NCI-H1048 (cell line): ENCODE data around the gene LILRA6.
"Not testable (repeated sequence)": the region's sequence is repeated elsewhere in the genome, so short reads cannot be mapped to it uniquely, and the experiment has no call there.

Source experiments
- DNase-seq: peaks from one replicate; lab custom pipeline; 2025; lab: John Stamatoyannopoulos, UW

The LILRA6 gene

GRCh38 chr19:54231077-54231931 is 11.3 kb downstream of the LILRA6 start:
- DNase-seq = no peak

- no peak for DNase-seq
Observed at GRCh38 chr19:54230031-54230430, 12.6 kb downstream of the LILRA6 start.

GRCh38 chr19:54229146-54229545 is 13.4 kb downstream of the LILRA6 start:
- no peak for DNase-seq

- DNase-seq = not testable (repeated sequence)
Observed at GRCh38 chr19:54224619-54225018, 18.0 kb downstream of the LILRA6 start.

- DNase-seq = not testable (repeated sequence)
Observed at GRCh38 chr19:54223937-54224281, 18.7 kb downstream of the LILRA6 start.

GRCh38 chr19:54223277-54223936 is 19.2 kb downstream of the LILRA6 start:
- not testable (repeated sequence) for DNase-seq

- not testable (repeated sequence) for DNase-seq
Observed at GRCh38 chr19:54222474-54223276, 19.9 kb downstream of the LILRA6 start, which contains the start of gene LILRB3. Gene LILRB3 (minus strand): TSS chr19:54223007. CDS start chr19:54222976, 31 bp downstream.

GRCh38 chr19:54221947-54222346 is 20.6 kb downstream of the LILRA6 start:
- DNase-seq = not testable (repeated sequence)

GRCh38 chr19:54219702-54220101 is 22.9 kb downstream of the LILRA6 start:
- not testable (repeated sequence) for DNase-seq

GRCh38 chr19:54218960-54219661 is 23.5 kb downstream of the LILRA6 start:
- DNase-seq = no peak

- no peak for DNase-seq
Observed at GRCh38 chr19:54218259-54218658, 24.3 kb downstream of the LILRA6 start.

GRCh38 chr19:54217517-54218247 is 24.9 kb downstream of the LILRA6 start:
- not testable (repeated sequence) for DNase-seq

GRCh38 chr19:54216869-54217268 is 25.7 kb downstream of the LILRA6 start:
- DNase-seq = no peak

GRCh38 chr19:54214734-54215133 is 27.9 kb downstream of the LILRA6 start:
- not testable (repeated sequence) for DNase-seq

- not testable (repeated sequence) for DNase-seq
Observed at GRCh38 chr19:54214217-54214616, 28.4 kb downstream of the LILRA6 start.

GRCh38 chr19:54211235-54211634 is 31.4 kb downstream of the LILRA6 start:
- no peak for DNase-seq

- DNase-seq = no peak
Observed at GRCh38 chr19:54209811-54210494, 32.6 kb downstream of the LILRA6 start.

GRCh38 chr19:54209058-54209810 is 33.4 kb downstream of the LILRA6 start:
- DNase-seq = no peak

GRCh38 chr19:54208784-54209057 is 33.9 kb downstream of the LILRA6 start:
- no peak for DNase-seq
